CD4-positive, alpha-beta T cell treated with Interferon gamma for 1 hour (primary cell): ENCODE data around the gene C1orf52.

Source experiments
- DNase-seq: peaks from one replicate; pipeline ENCODE4 v3.0.0-alpha.2; 2020

The C1orf52 gene

GRCh38 chr1:85259118-85259911, at the start of gene C1orf52:
TSS of gene C1orf52 (minus strand) at chr1:85259662. CDS start at chr1:85259633, 29 bp downstream.
- DNase-seq: peak; percentile 94

GRCh38 chr1:85308833-85309350, 49.4 kb upstream of the C1orf52 start:
- no peak for DNase-seq

GRCh38 chr1:85307987-85308832, 48.7 kb upstream of the C1orf52 start:
- peak; percentile 51 for DNase-seq

GRCh38 chr1:85306236-85306635, 46.8 kb upstream of the C1orf52 start:
- DNase-seq: no peak

- no peak for DNase-seq
These were observed 44.1 kb upstream of the C1orf52 start for GRCh38 chr1:85303440-85304162.

- no peak for DNase-seq
These were observed 40.7 kb upstream of the C1orf52 start for GRCh38 chr1:85300140-85300539.

GRCh38 chr1:85297855-85298629, 38.6 kb upstream of the C1orf52 start:
- peak; percentile 43 for DNase-seq

- DNase-seq: no peak
These were observed 38.0 kb upstream of the C1orf52 start for GRCh38 chr1:85297538-85297854.

- DNase-seq: no peak
These were observed 37.5 kb upstream of the C1orf52 start for GRCh38 chr1:85296980-85297379.

- no peak for DNase-seq
These were observed 36.2 kb upstream of the C1orf52 start for GRCh38 chr1:85295654-85296053.

GRCh38 chr1:85295006-85295431, 35.6 kb upstream of the C1orf52 start:
- no peak for DNase-seq

- DNase-seq: no peak
These were observed 31.4 kb upstream of the C1orf52 start for GRCh38 chr1:85290826-85291225.

GRCh38 chr1:85289848-85290335, 30.4 kb upstream of the C1orf52 start:
- DNase-seq: no peak

GRCh38 chr1:85289207-85289847, 29.9 kb upstream of the C1orf52 start:
- DNase-seq: no peak

- DNase-seq: no peak
These were observed 24.7 kb upstream of the C1orf52 start for GRCh38 chr1:85284202-85284601.

- no peak for DNase-seq
These were observed 24.2 kb upstream of the C1orf52 start for GRCh38 chr1:85283475-85284199.

- no peak for DNase-seq
These were observed 23.0 kb upstream of the C1orf52 start for GRCh38 chr1:85282424-85282823.

GRCh38 chr1:85280636-85281035, 21.2 kb upstream of the C1orf52 start:
- no peak for DNase-seq

- DNase-seq: no peak
These were observed 20.1 kb upstream of the C1orf52 start for GRCh38 chr1:85279458-85280080.

- DNase-seq: peak; percentile 60
These were observed 19.4 kb upstream of the C1orf52 start for GRCh38 chr1:85278853-85279314.
